Ureter (tissue), 1 donor: ENCODE measurements around the gene WNT1. TPM values are rescaled to one million over a fixed set of nuclear protein-coding genes. Genes with fewer than 3 reads are reported as not detected.

ENCODE experiments used
- DNase-seq: peaks from one replicate; pipeline ENCODE4 v3.0.0-alpha.2; 2020; ENCODE audit warnings: low spot score
- total RNA-seq: library from RNA; stranded (reverse); gene quantifications from one replicate; pipeline ENCODE4 v1.2.4, GENCODE V29; 2023
- donor health status: DM: yes; HTN: yes; CAD: no.

The WNT1 gene
- total RNA-seq, 1 donor from 2014 or later, result not detected

DNA sequence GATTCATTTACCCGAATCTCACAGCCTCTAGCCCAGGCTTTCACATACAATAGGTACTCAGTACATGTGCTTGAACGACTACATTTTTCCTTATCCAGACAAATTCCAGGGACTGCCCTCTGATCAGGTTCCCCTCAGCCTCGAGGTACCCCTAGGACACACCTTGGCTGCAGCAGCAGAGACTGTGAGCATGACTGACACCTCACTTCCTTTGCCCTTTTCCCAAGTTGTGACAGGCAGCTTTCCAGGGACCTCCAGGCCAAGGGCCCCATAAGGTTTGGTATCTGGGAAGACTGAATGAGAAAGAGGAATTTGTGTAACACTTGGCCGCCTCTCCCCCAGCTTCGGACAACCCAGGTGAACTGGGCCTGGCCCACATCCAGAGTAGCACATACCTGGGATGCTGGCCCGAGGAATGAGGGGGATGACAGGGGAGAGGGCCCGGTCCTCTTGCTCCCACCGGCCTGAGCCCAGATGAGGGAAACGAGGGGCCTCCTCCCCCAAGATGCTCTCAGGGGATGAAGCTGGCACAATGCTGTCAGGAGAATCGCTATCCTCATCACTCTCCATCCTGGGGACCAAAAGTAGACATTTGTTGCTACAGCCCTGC is 50.6 kb downstream of the WNT1 start:
- DNase-seq, result no peak

- DNase-seq, result no peak
Measured at GRCh38 chr12:49030119-49030518, 52.0 kb downstream of the WNT1 start.

DNA sequence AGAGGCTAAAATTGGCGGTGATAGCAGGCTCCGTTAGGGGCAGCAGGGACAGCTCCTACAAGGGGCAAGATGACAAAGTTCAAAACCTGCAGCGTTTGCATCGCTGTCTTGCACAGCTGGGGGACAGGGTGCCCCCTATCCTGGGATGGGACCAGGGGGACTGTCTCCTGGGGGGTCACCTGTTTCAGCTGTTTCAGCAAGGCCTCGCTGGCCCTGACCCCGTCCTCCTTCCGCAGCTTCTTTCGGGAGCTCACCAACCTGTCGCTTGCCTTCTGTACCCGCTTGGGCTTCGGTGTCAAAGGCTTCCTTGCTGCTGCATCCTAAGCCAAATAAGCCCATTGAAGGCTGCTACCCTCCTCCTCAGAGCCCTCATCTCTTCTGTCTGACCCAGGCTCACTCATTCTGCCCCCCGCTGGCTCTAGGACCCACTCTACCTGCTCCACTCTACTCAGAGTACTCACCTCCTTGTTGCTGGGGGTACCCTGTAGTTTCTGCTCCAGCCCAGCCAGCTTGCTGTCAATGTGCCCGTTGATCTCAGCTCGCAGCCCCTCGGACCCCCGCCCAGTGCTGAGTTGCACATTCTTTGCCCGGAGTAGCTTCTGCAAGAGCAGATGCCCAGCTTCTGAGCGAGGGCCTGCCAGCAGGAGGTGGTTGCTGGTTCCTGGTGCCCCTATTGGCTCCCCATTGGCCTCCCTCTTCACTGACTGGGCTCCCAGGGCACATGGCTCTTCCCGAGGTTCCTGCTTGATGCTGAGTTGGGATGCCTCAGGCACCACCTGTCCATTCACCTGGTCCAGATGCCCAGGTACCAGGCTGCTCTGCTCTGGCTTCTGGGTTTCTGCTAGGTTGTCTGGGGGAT is 52.8 kb downstream of the WNT1 start:
- no peak for DNase-seq

GRCh38 chr12:49031573-49032161 is 53.5 kb downstream of the WNT1 start:
- no peak for DNase-seq

Other genes starting within 250 kb of the WNT1 start
- 98.0 TPM for gene ADCY6, start 189.2 kb upstream of the WNT1 start, total RNA-seq
- 59.7 TPM for gene CACNB3, start 159.8 kb upstream of the WNT1 start, total RNA-seq
- 71.7 TPM for gene DDX23, start 126.2 kb upstream of the WNT1 start, total RNA-seq
- gene RND1, start 112.5 kb upstream of the WNT1 start, total RNA-seq, result 1.9 TPM
- 24.9 TPM for gene FKBP11, start 52.8 kb upstream of the WNT1 start, total RNA-seq
- gene ARF3, start 20.8 kb upstream of the WNT1 start, total RNA-seq, result 164 TPM
- 2.0 TPM for gene WNT10B, start 6.6 kb upstream of the WNT1 start, total RNA-seq
- 0.10 TPM for gene DDN, start 21.1 kb downstream of the WNT1 start, total RNA-seq
- gene PRKAG1, start 40.5 kb downstream of the WNT1 start, total RNA-seq, result 72.6 TPM
- gene KMT2D, start 82.5 kb downstream of the WNT1 start, total RNA-seq, result 115 TPM
- not detected for gene RHEBL1, start 91.7 kb downstream of the WNT1 start, total RNA-seq
- gene DHH, start 116.5 kb downstream of the WNT1 start, total RNA-seq, result 0.70 TPM
- 85.7 TPM for gene LMBR1L, start 132.5 kb downstream of the WNT1 start, total RNA-seq
- 496 TPM for gene TUBA1B, start 153.1 kb downstream of the WNT1 start, total RNA-seq
- gene TUBA1A, start 210.8 kb downstream of the WNT1 start, total RNA-seq, result 107 TPM